ENCODE measurements around the gene FAM210A.

Gene FAM210A

GRCh38 chr18:13661779-13662256 lies 64.5 kb downstream of the FAM210A start:
- H3K4me3 ChIP-seq (ENCODE audit: low read depth, low read length): no peak overlapping the region
- DNase-seq (ENCODE audit: low read depth, low spot score): no peak
- in situ Hi-C loops (cut with HindIII; ENCODE audit: low sequenced_read_pairs): no loop called here
- TF ChIP-seq CTCF (IDR thresholded peaks at IDR 0.05; ENCODE audit: low read depth, low read length): no peak

GRCh38 chr18:13661051-13661778 lies 65.1 kb downstream of the FAM210A start:
- TF ChIP-seq CTCF (IDR thresholded peaks at IDR 0.05; ENCODE audit: low read depth, low read length): no peak
- in situ Hi-C loops (cut with HindIII; ENCODE audit: low sequenced_read_pairs): no loop called here
- no peak for DNase-seq (ENCODE audit: low read depth, low spot score)
- no peak overlapping the region for H3K4me3 ChIP-seq (ENCODE audit: low read depth, low read length)

DNA sequence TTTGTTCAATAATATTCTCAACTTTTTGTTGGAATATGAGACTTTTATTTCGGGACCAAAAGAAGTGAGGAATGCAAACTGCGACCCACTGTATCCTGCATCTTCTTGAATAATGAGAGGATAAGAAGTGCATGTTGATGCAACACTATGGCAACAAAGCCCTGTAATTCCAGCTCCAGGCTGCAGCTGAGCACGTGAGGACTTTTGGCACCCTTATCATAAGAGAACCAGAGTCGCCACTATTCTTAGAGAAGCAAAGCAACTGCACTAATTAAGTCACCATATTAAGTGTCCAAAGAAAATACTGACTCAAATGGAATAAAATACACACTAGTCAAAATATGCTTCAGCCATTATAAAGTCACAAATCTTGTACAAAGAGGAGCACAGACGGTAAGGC lies 65.8 kb downstream of the FAM210A start:
- no peak overlapping the region for H3K4me3 ChIP-seq (ENCODE audit: low read depth, low read length)
- no peak for TF ChIP-seq CTCF (IDR thresholded peaks at IDR 0.05; ENCODE audit: low read depth, low read length)
- DNase-seq (ENCODE audit: low read depth, low spot score): no peak
- in situ Hi-C loops (cut with HindIII; ENCODE audit: low sequenced_read_pairs): no loop called here

DNA sequence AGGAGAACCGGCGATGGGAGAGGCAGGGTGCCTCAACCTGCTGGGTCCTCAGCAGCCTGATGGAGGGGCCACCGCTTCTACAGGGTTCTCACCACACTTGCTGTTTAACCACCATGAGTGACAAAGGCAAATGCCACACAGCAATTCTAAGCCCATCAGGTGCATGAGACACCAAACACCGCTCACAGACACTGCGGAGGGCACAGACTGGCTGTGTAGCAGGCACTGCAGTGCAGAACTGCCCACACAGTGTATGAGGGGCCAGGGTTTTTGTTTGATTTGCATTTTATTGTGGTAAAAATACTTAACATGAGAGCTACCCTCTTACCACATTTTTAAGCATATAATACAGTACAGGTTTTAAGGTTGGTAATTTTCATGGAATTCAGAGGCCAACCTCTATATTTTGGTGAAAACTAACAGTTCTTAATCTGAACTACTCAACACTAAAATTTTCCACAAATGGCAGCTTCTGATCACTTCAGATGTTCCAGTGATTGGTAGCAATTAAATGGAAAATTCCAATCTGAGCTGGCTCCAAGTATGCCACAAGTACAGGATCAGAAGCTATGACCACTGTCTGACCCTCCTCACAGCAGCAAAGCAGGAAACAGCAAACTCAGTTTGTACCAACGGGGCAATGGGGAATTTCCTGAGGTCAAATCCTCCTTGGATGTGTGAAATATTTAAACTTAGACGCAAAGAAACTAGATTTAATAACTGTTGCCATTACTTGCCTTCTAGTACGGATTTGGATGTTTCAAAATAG lies 67.7 kb downstream of the FAM210A start:
- DNase-seq (ENCODE audit: low read depth, low spot score): no peak
- in situ Hi-C loops (cut with HindIII; ENCODE audit: low sequenced_read_pairs): no loop called here
- TF ChIP-seq CTCF (IDR thresholded peaks at IDR 0.05; ENCODE audit: low read depth, low read length): no peak
- H3K4me3 ChIP-seq (ENCODE audit: low read depth, low read length): no peak overlapping the region

- no peak overlapping the region for H3K4me3 ChIP-seq (ENCODE audit: low read depth, low read length)
- DNase-seq (ENCODE audit: low read depth, low spot score): no peak
- in situ Hi-C loops (cut with HindIII; ENCODE audit: low sequenced_read_pairs): no loop called here
- TF ChIP-seq CTCF (IDR thresholded peaks at IDR 0.05; ENCODE audit: low read depth, low read length): no peak
These were observed 68.4 kb downstream of the FAM210A start for GRCh38 chr18:13657974-13658373.

DNA sequence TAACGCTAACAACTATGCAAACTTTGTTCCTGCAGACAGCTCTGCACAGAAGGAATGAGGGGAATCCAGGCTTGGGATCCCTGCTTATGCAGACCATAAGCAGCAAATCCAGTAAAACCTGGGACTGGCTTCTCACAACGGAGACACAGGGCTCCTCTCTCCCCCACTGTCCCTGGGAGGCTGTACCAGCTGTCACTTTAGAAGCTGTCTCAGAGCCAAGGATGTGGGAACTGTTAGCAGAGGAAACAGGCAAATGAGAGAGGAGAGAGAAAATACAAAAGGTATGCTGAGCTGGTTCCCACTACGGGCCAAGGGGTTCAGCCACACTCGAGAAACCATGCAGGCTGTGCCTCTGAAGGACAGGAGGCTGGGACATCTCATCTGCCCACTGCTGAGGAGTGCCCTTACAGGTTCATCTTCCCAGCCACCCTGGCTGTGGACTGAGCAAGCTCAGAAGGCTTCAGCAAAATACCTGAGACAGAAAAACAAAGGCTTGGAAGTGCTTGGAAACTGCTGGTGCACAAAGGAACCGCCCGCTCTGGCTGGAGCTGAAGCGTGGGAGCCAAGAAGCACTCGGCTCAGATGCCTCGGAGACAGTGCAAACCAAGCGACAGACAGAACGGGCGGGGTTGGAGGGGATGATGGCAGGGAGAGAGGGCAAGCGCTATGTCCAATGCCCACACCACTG lies 72.5 kb downstream of the FAM210A start:
- in situ Hi-C loops (cut with HindIII; ENCODE audit: low sequenced_read_pairs): no loop called here
- no peak overlapping the region for H3K4me3 ChIP-seq (ENCODE audit: low read depth, low read length)
- no peak for DNase-seq (ENCODE audit: low read depth, low spot score)
- no peak for TF ChIP-seq CTCF (IDR thresholded peaks at IDR 0.05; ENCODE audit: low read depth, low read length)

All from astrocyte of the spinal cord (primary cell).